ENCODE results near the gene UBE2Q1.

Gene UBE2Q1

DNA sequence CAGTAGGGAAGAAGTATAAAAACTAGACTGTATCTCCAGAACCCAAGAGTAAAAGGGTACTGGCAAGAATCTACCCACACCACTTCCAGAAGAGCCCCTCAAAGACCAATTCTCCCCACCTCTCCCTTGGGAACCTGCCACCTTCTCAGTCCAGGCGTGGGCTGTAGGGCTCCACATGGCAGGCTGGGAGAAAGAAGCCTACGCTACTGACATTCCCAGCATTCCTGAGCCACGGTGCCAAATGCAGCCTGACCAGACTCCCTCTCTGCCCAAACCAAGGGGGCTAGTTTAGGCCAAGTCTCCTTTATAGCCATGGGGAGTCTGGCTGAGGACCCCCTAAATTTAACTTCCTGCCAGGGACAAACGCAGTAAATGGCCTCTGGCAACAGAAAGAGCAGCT is 2.0 kb downstream of the UBE2Q1 start:
- peak overlapping the region in 1 of 2 experiments; percentile 80; a peak in 2 of 4 replicates for H3K4me3 ChIP-seq (ENCODE audit: low read depth in 1 of 2, low read length in 2 of 2)
- DNase-seq (no peak), ATAC-seq (ENCODE audit: insufficient read depth, low read depth) (no peak)
- peaks cover 23% of the 10 kb centered on the region; the same call in 1 of the 2 replicates for H4K20me1 ChIP-seq (ENCODE audit: insufficient read depth, low read length)
- H3K27me3 ChIP-seq (ENCODE audit: insufficient read depth, low read length, poor library complexity), result no peaks in the 10 kb centered on the region
- H3K4me1 ChIP-seq (ENCODE audit: insufficient read depth, low read length), result peaks cover 37% of the 10 kb centered on the region
- TF ChIP-seq, protein P1, sequence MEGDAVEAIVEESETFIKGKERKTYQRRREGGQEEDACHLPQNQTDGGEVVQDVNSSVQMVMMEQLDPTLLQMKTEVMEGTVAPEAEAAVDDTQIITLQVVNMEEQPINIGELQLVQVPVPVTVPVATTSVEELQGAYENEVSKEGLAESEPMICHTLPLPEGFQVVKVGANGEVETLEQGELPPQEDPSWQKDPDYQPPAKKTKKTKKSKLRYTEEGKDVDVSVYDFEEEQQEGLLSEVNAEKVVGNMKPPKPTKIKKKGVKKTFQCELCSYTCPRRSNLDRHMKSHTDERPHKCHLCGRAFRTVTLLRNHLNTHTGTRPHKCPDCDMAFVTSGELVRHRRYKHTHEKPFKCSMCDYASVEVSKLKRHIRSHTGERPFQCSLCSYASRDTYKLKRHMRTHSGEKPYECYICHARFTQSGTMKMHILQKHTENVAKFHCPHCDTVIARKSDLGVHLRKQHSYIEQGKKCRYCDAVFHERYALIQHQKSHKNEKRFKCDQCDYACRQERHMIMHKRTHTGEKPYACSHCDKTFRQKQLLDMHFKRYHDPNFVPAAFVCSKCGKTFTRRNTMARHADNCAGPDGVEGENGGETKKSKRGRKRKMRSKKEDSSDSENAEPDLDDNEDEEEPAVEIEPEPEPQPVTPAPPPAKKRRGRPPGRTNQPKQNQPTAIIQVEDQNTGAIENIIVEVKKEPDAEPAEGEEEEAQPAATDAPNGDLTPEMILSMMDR (IDR thresholded peaks at IDR 0.05; ENCODE audit: borderline replicate concordance, extremely low read depth, low read length, poor library complexity, severe bottlenecking), result no peak
- no peak for TF ChIP-seq EZH2 (IDR thresholded peaks at IDR 0.05; ENCODE audit: borderline replicate concordance, low read depth, low read length, severe bottlenecking)
- H3K36me3 ChIP-seq (ENCODE audit: insufficient read depth, low read length), result peaks cover 52% of the 10 kb centered on the region
- no peak overlapping the region for H2AFZ ChIP-seq (ENCODE audit: low read depth, low read length)
- peaks cover 35% of the 10 kb centered on the region for H3K79me2 ChIP-seq (ENCODE audit: insufficient read depth, low read length)
- H3K9me3 ChIP-seq (ENCODE audit: insufficient read depth, low read length, severe bottlenecking), result no peaks in the 10 kb centered on the region
- H3K27ac ChIP-seq (ENCODE audit: low read length), result peak overlapping the region; percentile 17
- peak overlapping the region; percentile 77 for H3K9ac ChIP-seq (ENCODE audit: low read depth, low read length)
- H3K4me2 ChIP-seq (ENCODE audit: insufficient read depth, low read length), result peak overlapping the region; percentile 94

DNA sequence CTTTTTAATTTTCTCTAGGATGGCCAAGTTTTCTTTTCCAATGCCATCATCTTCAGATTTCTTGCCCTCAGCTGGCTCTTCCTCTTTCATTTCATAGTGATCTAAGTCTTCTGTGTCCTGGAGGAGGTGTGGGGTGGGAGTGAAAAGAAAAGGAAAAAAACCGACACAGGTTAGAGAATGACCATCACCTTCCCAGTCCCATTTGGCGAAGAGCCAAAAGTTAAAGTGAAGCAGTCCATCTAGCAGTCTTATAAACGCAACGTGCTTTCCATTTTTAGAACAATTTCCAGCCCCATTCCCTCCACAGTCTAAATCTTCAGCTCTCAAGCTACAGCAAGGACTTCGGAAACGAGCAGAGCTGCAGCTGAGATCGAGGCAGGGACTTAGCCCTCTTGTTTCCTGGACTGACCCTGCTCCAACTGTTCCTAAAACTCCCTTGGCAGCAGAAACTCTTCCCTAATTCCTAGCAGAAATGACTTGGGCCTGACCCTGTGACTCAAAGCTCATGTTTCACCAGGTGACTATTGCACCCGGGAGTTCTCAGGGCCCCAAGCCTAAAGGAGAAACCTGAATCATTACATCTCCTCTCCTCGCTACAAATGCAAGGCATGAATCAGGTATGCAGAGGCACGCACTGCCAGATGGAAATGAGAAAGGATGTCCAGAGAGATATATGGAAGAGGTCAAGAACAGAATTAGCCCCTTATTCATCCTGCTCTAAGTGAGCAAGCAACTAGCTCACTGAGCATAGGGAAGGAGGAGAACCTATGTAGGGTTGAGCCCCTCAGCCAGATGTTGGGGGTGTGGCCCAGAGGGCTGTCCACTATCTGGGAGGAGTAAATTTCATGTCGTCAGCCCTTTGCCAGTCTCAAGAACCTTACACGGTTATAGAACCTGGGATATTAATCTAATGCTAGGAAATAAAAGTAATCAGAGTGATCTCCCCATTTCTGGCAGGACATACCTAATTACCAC is 5.1 kb downstream of the UBE2Q1 start:
- TF ChIP-seq EZH2 (IDR thresholded peaks at IDR 0.05; ENCODE audit: borderline replicate concordance, low read depth, low read length, severe bottlenecking), result no peak
- TF ChIP-seq, protein P1 (IDR thresholded peaks at IDR 0.05; ENCODE audit: borderline replicate concordance, extremely low read depth, low read length, poor library complexity, severe bottlenecking), result no peak
- H3K27me3 ChIP-seq (ENCODE audit: insufficient read depth, low read length, poor library complexity), result no peaks in the 10 kb centered on the region
- no peak overlapping the region for H3K27ac ChIP-seq (ENCODE audit: low read length)
- H3K9ac ChIP-seq (ENCODE audit: low read depth, low read length), result no peak overlapping the region
- no peak overlapping the region for H2AFZ ChIP-seq (ENCODE audit: low read depth, low read length)
- H3K79me2 ChIP-seq (ENCODE audit: insufficient read depth, low read length), result peaks cover 30% of the 10 kb centered on the region
- H3K4me3 ChIP-seq (ENCODE audit: low read depth in 1 of 2, low read length in 2 of 2), result no peak overlapping the region
- H3K36me3 ChIP-seq (ENCODE audit: insufficient read depth, low read length), result peaks cover 82% of the 10 kb centered on the region
- H3K9me3 ChIP-seq (ENCODE audit: insufficient read depth, low read length, severe bottlenecking), result no peaks in the 10 kb centered on the region
- ATAC-seq (ENCODE audit: insufficient read depth, low read depth) (no peak), DNase-seq (no peak)
- peaks cover 49% of the 10 kb centered on the region for H4K20me1 ChIP-seq (ENCODE audit: insufficient read depth, low read length)
- no peak overlapping the region for H3K4me2 ChIP-seq (ENCODE audit: insufficient read depth, low read length)
- peaks cover 35% of the 10 kb centered on the region for H3K4me1 ChIP-seq (ENCODE audit: insufficient read depth, low read length)

DNA sequence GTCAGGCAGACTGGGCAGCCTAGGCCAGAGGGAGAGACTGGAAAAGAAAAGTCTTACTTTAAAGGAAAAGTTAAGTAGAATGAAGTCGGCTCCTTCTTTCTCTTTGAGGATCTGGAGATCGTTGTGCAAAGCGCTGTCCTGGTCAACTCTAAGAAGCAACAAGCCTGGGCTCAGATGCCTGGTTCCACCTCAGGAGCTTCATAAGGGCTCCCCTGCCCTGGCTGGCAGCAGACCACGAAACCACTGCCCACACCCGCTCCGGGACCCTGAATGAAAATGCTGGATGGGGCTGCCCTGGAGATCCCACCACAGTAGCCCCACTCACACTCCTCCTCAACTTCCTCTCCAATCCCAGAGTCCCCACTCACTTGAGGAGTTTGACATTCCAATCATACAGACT is 6.4 kb downstream of the UBE2Q1 start:
- Histone ChIP-seq H3K4me2 (ENCODE audit: insufficient read depth, low read length) (no peak overlapping the region), H3K4me1 (ENCODE audit: insufficient read depth, low read length) (peaks cover 27% of the 10 kb centered on the region), H3K79me2 (ENCODE audit: insufficient read depth, low read length) (peaks cover 18% of the 10 kb centered on the region), H3K4me3 (ENCODE audit: low read depth in 1 of 2, low read length in 2 of 2) (no peak overlapping the region), H2AFZ (ENCODE audit: low read depth, low read length) (no peak overlapping the region), H3K27ac (ENCODE audit: low read length) (no peak overlapping the region), H3K27me3 (ENCODE audit: insufficient read depth, low read length, poor library complexity) (no peaks in the 10 kb centered on the region), H4K20me1 (ENCODE audit: insufficient read depth, low read length) (peaks cover 44% of the 10 kb centered on the region), H3K9me3 (ENCODE audit: insufficient read depth, low read length, severe bottlenecking) (no peaks in the 10 kb centered on the region), H3K36me3 (ENCODE audit: insufficient read depth, low read length) (peaks cover 82% of the 10 kb centered on the region), H3K9ac (ENCODE audit: low read depth, low read length) (no peak overlapping the region)
- ATAC-seq (ENCODE audit: insufficient read depth, low read depth), result no peak
- TF ChIP-seq, protein P1 (IDR thresholded peaks at IDR 0.05; ENCODE audit: borderline replicate concordance, extremely low read depth, low read length, poor library complexity, severe bottlenecking), result no peak
- no peak for TF ChIP-seq EZH2 (IDR thresholded peaks at IDR 0.05; ENCODE audit: borderline replicate concordance, low read depth, low read length, severe bottlenecking)
- DNase-seq, result no peak
